Measurements from ENCODE around the gene RBKS. TPM values are rescaled to one million over a fixed set of nuclear protein-coding genes. Genes with fewer than 3 reads are reported as not detected.
A peak's percentile ranks its signal among the peaks of the same experiment; 100 is the strongest.
"Not testable (repeated sequence)": the region's sequence is repeated elsewhere in the genome, so short reads cannot be mapped to it uniquely, and the experiment has no call there.

The RBKS gene
- total RNA-seq, 2 experiments from 2014 or later, result 9.2 to 9.7 TPM

DNA sequence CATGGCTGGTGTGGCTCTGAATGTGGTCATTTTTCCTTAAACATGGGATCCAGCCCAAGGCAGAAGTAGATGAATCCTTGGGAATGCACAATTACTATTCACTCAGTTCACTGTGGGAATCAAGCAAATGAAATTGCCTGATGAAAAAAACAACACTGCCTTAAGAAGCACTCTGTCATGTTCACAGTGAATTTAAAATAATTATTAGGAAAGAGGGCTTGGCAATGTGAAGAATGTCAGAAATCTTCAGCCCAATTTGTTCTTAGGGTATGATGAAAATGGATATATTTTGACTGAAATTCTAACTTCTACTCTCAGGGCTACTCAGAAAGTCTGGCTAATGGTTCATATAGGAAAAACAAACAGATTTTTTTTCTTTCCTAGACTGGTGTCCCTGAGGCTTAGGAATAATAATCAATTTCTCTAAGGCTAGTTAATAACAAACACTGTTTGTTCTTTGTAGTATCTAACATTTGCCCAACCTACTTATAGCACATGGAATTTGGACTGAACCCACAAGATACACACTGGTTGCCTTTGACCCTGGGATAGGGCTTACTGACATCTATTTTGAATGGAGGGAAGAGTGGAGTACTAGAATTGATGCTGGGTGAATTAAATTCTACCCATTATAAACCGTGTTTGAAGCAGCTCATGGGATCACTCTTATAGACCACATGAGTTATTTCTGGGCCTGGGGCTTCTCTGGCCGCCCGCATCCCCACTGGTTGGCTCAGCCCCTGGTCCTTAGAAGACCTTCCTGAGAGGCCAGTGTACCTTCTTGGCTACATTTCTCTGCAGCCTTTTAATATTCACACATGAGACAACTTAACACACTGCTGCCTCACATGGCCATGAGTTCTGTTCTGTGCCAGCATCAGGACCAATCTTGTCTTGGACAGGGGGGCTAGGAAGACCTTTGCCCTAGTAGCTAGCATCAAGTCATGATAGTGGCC lies 127.0 kb downstream of the RBKS start:
- DNase-seq, result no peak
- Mint-ChIP-seq H3K4me1 (ENCODE audit: low read depth) (peaks cover 11% of the 10 kb centered on the region), H3K27me3 (peaks cover 4% of the 10 kb centered on the region), H3K9me3 (no peaks in the 10 kb centered on the region), H3K27ac (no peak overlapping the region), H3K36me3 (no peaks in the 10 kb centered on the region), H3K4me3 (no peak overlapping the region)
- intact Hi-C loops (cut with micrococcal nuclease), result no loop called here
- ChIA-PET POLR2A (no interaction called here), CTCF (no interaction called here)

DNA sequence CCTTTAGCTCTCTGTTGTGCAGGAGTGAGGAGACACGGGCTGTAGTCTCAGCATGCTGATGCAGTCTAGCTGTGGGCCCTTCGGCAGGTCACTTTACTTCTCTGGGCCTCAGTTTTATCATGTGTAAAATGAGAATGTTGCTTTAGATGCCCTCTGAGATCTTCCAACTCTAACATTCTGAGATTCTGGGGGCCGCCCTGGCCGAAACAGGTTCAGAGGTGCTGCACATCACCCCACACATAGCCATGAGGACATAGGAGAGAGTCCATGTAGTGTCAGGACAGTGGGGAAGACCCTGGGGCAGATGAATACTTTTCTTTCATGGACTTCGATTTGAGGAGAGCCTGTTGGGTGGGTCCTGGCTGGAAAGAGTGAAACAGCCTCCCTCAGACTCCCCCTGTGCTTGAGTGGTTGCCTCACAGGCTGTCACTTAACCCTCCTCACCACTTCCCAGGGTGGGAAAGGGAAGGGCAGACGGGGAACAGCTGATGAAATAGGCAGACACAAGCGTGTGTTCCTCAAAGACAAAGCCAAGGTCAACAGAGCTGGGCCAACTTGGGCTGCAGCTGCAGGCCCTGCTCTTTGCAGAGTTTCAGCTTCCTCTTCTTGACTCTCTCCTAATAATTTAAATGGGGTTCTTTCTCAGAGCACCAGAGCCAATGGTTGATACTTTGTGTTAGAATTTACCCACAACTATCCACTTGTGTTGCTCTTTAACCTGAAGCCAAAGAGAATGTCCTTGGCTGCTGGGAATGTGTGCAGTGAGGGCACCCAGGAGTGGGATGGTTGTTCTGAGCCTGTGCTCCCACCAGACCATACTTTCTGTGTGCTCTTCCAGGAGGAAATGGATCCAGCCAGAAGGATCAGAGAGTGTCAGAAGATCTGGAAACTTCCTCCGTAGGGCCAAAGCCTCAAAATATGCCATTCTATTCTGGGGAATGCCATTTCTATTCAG lies 133.4 kb downstream of the RBKS start:
- Mint-ChIP-seq H3K9me3 (no peaks in the 10 kb centered on the region), H3K27ac (no peak overlapping the region), H3K4me1 (ENCODE audit: low read depth) (peaks cover 14% of the 10 kb centered on the region), H3K4me3 (no peak overlapping the region), H3K27me3 (peaks cover 7% of the 10 kb centered on the region), H3K36me3 (no peaks in the 10 kb centered on the region)
- CTCF ChIA-PET, result no interaction called here
- no peak for DNase-seq
- intact Hi-C loops (cut with micrococcal nuclease), result no loop called here
- POLR2A ChIA-PET, result no interaction called here

DNA sequence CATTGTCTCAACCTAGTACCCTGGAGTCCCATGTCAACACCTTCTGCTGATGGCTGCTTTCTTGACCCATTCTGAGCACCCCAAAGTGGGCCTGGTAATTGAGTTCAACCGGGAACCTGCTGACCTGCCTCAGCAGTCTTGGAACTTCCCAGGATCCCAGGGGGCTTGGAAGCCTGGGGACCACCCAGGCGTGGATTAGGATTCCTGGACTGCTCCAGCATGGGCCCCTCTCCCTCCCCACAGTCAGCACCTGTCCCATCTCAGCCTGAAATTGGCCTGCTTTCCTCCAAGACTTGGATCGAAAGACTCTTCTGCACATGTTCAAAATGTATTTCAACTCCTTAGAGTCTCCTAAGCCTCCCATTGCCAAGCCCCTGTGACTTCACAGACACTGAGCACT lies 134.1 kb downstream of the RBKS start:
- DNase-seq, result no peak
- Mint-ChIP-seq H3K9me3 (no peaks in the 10 kb centered on the region), H3K27me3 (peaks cover 7% of the 10 kb centered on the region), H3K4me1 (ENCODE audit: low read depth) (peaks cover 14% of the 10 kb centered on the region), H3K27ac (no peak overlapping the region), H3K4me3 (no peak overlapping the region), H3K36me3 (no peaks in the 10 kb centered on the region)
- ChIA-PET POLR2A (no interaction called here), CTCF (interaction anchor here (1.0 kb wide), 1 partner anchor 698 kb away, joined by 3 read pairs; no protein-coding TSS in a partner anchor)
- intact Hi-C loops (cut with micrococcal nuclease), result no loop called here

DNA sequence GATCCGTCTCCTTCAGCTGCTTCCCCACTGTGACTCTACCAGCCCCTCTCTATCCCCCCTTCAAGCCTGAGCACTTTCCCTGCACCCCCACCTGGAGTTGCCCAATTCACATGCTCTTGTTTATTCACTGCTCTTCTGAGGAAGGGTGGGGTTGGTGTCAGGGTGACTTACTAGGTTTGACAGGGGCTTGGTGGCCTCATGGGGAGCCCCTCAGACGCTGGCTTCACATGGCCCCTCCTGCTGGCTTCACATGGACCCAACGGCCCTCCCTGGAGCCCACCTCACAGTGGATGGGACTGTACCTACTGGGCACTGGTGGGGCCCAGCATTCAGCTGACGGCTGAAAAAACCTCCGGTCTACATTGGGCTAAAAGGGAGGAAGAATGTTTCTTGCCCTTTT lies 135.4 kb downstream of the RBKS start:
- intact Hi-C loops (cut with micrococcal nuclease), result loop anchor here (1.0 to 5.0 kb wide), 3 partner anchors 53 to 697 kb away; no protein-coding TSS in a partner anchor
- Mint-ChIP-seq H3K4me3 (no peak overlapping the region), H3K27ac (no peak overlapping the region), H3K9me3 (no peaks in the 10 kb centered on the region), H3K36me3 (no peaks in the 10 kb centered on the region), H3K4me1 (ENCODE audit: low read depth) (peaks cover 14% of the 10 kb centered on the region), H3K27me3 (peaks cover 7% of the 10 kb centered on the region)
- no peak for DNase-seq
- ChIA-PET CTCF (interaction anchor here (0.6 to 3.3 kb wide), 28 partner anchors 10 to 706 kb away, joined by 3 to 19 read pairs (median 4); partner anchors contain the start of gene FOSL2), POLR2A (no interaction called here)

DNA sequence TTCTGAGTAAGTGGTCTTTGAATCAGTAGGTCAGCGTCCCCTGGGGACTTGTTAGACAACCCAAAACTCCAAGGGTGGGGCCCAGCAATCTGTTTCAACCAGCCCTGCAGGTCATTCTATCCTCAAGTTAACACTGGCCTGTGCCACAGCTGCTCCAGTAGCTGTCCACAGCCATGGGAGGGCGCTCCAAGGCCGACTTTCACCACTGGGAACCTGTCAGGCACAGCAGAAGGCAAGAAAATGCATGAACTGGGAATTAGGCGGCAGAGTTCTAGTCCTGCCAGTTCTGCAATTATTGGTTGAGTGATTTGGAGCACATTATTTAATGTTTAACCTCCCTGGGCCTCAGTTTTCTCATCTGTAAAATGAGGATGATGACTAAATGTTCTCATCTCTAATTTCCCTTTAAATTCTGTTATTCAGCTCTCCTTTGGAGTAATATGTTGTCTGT lies 136.0 kb downstream of the RBKS start:
- H3K36me3 Mint-ChIP-seq, result no peaks in the 10 kb centered on the region
- peaks cover 10% of the 10 kb centered on the region for H3K27me3 Mint-ChIP-seq
- ChIA-PET CTCF (interaction anchor here (0.6 to 3.3 kb wide), 36 partner anchors 10 to 707 kb away, joined by 3 to 19 read pairs (median 4); partner anchors contain the start of gene FOSL2), POLR2A (interaction anchor here (0.9 kb wide), 1 partner anchor 695 kb away, joined by 4 read pairs; no protein-coding TSS in a partner anchor)
- H3K27ac Mint-ChIP-seq, result peak overlapping the region; percentile 30
- intact Hi-C loops (cut with micrococcal nuclease), result loop anchor here (1.0 to 5.0 kb wide), 3 partner anchors 52 to 698 kb away; no protein-coding TSS in a partner anchor
- peaks cover 6% of the 10 kb centered on the region for H3K9me3 Mint-ChIP-seq
- no peak overlapping the region for H3K4me3 Mint-ChIP-seq
- peaks cover 14% of the 10 kb centered on the region for H3K4me1 Mint-ChIP-seq (ENCODE audit: low read depth)
- peak; percentile 91 for DNase-seq

DNA sequence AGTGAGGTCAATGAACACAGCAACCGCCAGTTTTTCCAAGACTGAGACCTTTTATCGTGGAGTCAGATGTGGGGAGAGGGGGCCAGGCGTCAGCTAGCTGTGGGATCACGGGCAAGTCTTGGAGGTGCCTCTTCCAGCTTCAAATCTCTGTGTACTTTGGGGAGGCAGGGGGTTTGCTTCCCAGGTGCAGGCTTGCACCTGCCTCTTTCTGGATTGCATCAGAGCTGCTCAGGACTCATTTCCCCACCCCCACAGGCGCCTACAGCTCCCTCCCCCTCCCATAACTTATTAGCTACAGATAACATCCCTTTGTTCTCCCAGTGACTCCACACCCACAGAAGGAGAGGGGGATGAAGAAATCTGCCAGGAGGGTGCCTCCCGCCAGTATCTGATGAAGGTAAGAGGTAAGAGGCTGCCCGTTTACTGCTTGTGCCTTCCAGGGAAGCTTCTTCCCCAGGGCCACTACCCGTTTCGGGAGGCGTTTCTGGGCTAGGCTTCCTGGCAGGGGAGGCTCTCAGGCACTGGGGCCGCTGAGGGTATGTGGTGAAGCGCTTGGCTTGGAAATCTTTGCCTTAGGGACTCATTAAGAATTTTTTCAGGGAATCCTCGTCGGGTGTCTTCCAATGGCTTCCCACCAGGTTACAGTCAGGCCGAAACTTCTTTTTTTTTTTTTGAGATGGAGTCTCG lies 137.5 kb downstream of the RBKS start:
- ChIA-PET POLR2A (no interaction called here), CTCF (interaction anchor here (0.9 to 3.3 kb wide), 5 partner anchors 11 to 701 kb away, joined by 3 to 19 read pairs (median 6); no protein-coding TSS in a partner anchor)

DNA sequence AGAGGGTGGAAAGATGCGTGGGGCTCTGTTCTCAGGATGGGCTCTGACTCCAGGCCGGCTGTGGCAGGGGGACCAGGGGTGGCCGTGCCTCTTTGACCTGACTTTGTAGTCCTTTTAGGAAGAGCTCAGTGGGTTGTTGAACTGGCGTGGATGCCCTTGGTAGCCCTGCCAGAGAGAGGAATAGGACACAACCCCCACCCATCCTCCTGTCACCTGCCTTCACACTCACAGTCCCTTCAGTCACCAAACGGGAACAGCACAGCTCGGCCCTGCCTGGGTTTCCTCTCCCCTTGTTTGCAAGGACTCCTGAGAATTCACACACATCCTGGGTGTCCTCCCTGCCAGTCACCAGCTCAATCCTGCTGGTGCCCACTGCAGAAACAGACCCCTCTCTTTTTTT lies 138.8 kb downstream of the RBKS start:
- ChIA-PET CTCF (interaction anchor here (0.5 to 0.8 kb wide), 2 partner anchors 47 to 209 kb away, joined by 3 read pairs; no protein-coding TSS in a partner anchor), POLR2A (no interaction called here)
- H3K27ac Mint-ChIP-seq, result no peak overlapping the region
- no peak overlapping the region for H3K4me3 Mint-ChIP-seq
- peaks cover 14% of the 10 kb centered on the region for H3K4me1 Mint-ChIP-seq (ENCODE audit: low read depth)
- H3K9me3 Mint-ChIP-seq, result peaks cover 15% of the 10 kb centered on the region
- H3K36me3 Mint-ChIP-seq, result peaks cover 3% of the 10 kb centered on the region
- no peak for DNase-seq
- H3K27me3 Mint-ChIP-seq, result peaks cover 10% of the 10 kb centered on the region
- intact Hi-C loops (cut with micrococcal nuclease), result loop anchor here (5.0 kb wide), 1 partner anchor 49 kb away; no protein-coding TSS in a partner anchor

More for the DNA sequence above, 137.5 kb downstream of the RBKS start:
- peaks cover 15% of the 10 kb centered on the region for H3K9me3 Mint-ChIP-seq
- no peak overlapping the region for H3K27ac Mint-ChIP-seq
- H3K36me3 Mint-ChIP-seq, result peaks cover 3% of the 10 kb centered on the region
- peaks cover 10% of the 10 kb centered on the region for H3K27me3 Mint-ChIP-seq
- intact Hi-C loops (cut with micrococcal nuclease), result loop anchor here (5.0 kb wide), 1 partner anchor 50 kb away; no protein-coding TSS in a partner anchor
- no peak for DNase-seq
- H3K4me3 Mint-ChIP-seq, result no peak overlapping the region
- peaks cover 14% of the 10 kb centered on the region for H3K4me1 Mint-ChIP-seq (ENCODE audit: low read depth)

DNA sequence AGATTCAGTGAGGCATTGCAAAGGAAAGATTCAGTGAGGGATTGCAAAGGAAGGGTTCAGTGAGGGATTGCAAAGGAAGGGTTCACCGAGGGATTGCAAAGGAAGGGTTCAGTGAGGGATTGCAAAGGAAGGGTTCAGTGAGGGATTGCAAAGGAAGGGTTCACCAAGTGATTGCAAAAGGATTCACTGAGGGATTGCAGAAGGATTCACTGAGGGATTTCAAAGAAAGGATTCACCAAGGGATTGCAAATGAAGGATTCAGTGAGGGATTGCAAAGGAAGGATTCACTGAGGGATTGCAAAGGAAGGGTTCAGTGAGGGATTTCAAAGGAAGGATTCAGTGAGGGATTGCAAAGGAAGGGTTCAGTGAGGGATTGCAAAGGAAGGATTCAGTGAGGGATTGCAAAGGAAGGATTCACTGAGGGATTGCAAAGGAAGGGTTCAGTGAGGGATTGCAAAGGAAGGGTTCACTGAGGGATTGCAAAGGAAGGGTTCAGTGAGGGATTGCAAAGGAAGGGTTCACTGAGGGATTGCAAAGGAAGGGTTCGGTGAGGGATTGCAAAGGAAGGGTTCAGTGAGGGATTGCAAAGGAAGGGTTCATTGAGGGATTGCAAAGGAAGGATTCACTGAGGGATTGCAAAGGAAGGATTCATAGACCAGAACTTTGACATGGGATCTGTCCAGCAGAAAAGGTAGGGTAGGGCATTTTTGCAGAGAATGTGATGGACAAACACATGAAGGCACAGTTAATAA lies 141.2 kb downstream of the RBKS start:
- CTCF ChIA-PET; H3K36me3 Mint-ChIP-seq; DNase-seq; H3K27me3 Mint-ChIP-seq; H3K4me3 Mint-ChIP-seq; H3K27ac Mint-ChIP-seq; H3K4me1 Mint-ChIP-seq (ENCODE audit: low read depth); POLR2A ChIA-PET; intact Hi-C loops (cut with micrococcal nuclease): not testable (repeated sequence)
- H3K9me3 Mint-ChIP-seq, result peaks cover 15% of the 10 kb centered on the region

DNA sequence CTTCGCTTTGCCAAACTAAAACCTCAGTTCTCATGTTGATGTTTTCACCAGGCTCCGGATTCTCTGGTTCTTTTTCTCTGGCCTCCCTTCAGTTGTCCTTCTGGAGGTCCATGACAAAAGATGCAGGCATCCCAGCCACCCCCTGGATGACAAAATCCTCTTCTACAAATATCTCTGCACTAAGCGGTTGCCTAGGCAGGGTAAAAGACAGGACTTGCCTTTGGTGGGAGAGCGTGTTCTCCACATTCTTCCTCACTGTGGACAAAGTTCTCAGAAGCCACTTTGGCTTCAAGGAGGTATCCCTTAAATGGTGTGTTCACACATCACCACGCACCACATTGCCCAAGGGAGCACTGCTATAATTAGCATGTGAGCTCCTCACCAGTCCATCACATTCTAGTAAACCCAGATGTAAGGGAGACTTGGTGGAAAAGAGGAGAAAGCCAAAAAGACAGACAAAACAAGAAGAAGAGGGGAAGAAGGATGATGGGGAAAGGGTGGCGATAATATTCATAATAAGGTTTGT lies 142.3 kb downstream of the RBKS start:
- no peak overlapping the region for H3K27ac Mint-ChIP-seq
- no peak overlapping the region for H3K4me3 Mint-ChIP-seq
- intact Hi-C loops (cut with micrococcal nuclease), result no loop called here
- H3K36me3 Mint-ChIP-seq, result peaks cover 3% of the 10 kb centered on the region
- no peak for DNase-seq
- H3K27me3 Mint-ChIP-seq, result peaks cover 7% of the 10 kb centered on the region
- ChIA-PET POLR2A (no interaction called here), CTCF (interaction anchor here (0.6 kb wide), 1 partner anchor 368 kb away, joined by 3 read pairs; no protein-coding TSS in a partner anchor)
- no peaks in the 10 kb centered on the region for H3K4me1 Mint-ChIP-seq (ENCODE audit: low read depth)
- peaks cover 15% of the 10 kb centered on the region for H3K9me3 Mint-ChIP-seq

DNA sequence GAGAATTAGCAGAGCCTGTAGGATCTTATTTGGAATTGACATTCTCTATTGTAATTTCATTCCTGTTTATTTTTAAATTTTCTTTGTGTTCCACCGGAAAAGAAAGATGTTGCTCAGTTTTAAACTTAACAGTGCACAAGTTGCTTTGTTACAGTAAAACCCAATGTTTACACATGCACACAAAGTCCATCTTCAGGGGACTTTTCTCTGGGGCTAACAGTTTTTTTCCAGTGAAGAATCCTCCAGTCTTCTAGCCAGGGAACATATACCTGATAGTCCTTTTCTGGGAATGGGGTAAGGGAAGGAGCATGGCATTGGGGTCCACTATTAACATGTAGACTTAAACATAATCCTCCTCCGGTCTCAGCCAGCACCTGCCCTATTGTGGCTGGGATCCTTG lies 143.9 kb downstream of the RBKS start:
- intact Hi-C loops (cut with micrococcal nuclease), result no loop called here
- no peaks in the 10 kb centered on the region for H3K4me1 Mint-ChIP-seq (ENCODE audit: low read depth)
- no peak overlapping the region for H3K4me3 Mint-ChIP-seq
- peaks cover 3% of the 10 kb centered on the region for H3K27me3 Mint-ChIP-seq
- peaks cover 3% of the 10 kb centered on the region for H3K36me3 Mint-ChIP-seq
- no peak for DNase-seq
- H3K9me3 Mint-ChIP-seq, result peaks cover 15% of the 10 kb centered on the region
- ChIA-PET POLR2A (no interaction called here), CTCF (no interaction called here)
- H3K27ac Mint-ChIP-seq, result no peak overlapping the region
